ENCODE results near the gene AGR2. TPM values are rescaled to one million over a fixed set of nuclear protein-coding genes. Genes with fewer than 3 reads are reported as not detected.

The AGR2 gene
- total RNA-seq, 1 experiment from 2014 or later = not detected

DNA sequence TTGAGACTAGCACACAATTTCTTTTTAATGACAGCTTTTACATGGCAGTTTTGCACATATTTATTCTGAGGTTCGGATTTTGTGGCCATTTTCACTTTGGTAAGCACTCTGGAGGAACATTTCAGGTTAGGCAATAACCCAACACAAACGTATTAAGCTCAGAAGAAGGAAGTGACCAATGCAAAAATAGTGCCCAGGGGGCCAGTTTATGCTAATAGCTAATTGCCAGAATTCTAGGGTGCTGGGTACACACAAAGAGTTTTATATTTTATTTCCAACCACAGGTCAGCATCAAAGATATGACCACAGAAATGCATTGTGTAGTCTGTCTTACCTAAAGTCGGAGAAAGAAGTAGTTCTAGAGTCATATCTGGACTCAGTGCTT lies 8.4 kb upstream of the AGR2 start:
- DNase-seq (ENCODE audit: low read depth) = peak; percentile 14

DNA sequence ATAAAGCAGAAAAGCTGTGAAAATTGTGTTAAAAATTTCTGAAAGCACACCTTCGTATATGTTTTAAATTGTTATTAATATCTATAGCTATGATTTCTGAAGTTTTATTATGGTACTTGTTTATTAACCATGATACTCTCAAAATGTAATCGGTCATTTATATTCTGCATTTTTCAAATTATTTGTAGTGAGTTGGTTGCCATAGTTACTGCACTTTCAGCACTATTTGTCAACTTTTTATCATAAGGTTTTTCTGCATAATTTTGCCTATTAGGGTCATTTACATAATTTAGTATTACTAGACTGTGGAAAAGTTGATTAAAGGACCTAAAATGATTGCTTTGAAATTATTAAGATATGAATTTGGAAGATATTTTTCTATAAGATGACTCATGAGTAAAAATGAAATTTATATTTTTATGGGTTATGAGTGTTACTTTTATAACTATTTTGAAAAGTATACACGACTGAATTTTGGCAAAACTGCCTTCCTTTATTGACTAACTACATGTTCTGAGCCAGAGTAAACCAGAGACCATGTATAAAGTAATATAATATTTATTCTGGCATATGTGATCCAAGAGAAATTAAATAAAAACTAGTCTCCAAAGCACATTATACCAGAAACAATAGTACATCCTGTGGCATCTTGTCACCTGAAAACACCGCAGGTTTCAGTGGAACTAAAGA lies 7.9 kb upstream of the AGR2 start:
- no peak for DNase-seq (ENCODE audit: low read depth)

DNA sequence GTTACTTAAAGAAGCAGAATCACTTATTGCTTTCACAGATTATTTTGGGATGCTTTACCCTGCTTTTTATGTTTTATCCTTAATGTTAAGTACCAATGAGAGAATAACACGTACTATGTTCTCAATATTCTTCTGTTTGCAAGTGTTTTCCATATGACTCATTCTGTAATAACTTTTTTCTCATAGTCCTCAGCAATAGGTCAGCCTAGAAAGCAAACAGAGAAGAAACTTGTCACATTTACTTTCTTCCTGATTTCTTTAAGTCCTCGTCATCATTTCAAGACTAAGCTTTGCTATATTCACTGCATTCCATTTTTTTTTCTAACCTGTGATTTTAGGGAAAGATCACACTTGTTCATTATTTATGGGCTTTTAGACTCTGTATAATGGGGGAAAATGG lies 6.8 kb upstream of the AGR2 start:
- DNase-seq (ENCODE audit: low read depth) = peak; percentile 66

DNA sequence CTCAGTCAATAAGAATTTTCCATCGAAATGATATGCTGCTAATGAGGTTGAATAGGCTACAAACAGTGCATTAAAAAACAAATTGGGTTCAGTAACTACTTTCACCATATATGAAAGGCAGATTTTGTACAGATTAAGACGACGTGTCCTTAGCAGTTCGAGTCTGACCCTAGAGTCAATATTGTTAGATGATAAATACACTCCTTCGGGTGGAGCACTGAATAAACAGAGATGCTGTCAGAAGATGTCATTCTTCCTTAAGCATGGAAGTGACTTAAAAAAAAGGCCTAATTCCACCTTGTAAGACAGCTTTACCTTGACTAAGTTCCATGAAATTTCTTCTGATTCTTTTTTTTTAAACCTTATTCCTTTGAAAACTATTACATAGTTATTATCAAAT lies 5.8 kb upstream of the AGR2 start:
- DNase-seq (ENCODE audit: low read depth) = no peak

DNA sequence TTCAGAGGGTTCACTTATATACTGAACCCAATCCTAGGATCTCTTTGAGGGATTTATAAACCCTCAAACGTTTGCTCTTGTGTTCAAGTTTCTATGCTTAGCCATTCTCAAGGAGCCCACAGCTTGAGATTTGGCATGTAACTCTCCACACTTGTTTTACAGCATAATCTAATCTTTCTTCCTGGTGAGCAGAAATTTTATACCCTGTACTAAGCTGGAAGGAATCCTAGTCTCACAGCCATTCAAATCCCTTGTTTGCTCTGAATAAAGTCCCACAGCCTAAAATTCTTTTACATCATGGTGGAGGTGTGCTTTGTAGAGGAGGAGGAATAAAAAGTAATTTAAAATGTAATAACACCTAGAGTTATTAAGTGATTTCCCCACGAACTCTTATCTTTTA lies 5.3 kb upstream of the AGR2 start:
- no peak for DNase-seq (ENCODE audit: low read depth)

DNA sequence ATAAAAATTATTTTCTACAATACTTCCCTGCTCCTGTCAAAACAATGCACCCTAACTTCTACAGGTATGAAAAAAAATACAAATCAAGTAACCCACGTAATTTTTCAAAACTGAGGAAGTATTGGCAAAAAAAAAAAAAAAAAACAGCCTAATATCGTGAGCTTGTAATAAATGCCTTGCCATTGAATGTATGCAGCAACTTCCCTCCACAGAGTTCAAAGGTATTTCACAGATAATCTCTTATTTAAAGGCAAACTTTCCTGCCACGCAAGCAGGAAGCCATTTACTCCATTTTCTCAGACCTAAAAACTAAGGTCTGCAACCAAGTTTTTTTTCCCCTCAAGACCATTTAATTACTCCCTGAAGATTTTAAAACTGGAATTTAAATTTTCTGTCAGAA lies 642 bp upstream of the AGR2 start:
- DNase-seq (ENCODE audit: low read depth) = no peak

DNA sequence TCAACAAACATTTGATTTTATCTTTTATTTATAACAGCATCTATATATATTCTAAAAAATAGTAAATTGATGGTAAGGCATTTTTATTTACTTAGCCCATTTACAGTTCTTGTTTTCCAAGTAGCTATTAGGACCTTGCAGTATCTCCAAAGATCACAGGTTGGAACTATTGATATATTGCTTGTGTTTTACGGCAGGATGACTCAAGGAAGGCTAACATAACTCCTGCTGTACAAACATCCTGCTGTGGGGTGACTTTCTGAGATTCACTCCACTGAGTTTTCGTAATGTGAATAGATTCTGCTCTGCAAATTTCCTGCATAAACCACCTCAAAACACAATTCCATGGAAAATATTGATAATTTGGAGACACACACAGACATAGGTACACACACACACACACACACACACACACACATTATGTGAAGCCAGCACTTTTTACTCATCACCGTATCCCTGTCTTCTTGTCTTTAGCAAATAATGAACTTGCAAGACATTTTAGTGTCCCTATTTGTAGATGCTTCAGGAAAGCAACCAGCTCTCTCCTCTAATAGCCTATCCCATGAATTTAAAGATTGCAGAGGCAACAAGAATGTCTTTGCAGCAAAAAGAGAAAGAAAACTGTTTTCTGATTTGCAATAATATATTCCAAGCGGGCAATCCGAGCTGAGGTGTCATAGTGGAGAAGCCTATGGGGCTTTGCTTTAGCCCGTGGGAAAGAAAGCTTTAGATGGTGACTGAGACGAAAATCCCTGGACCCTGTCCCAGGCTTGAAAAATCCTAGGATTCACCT lies 722 bp downstream of the AGR2 start:
- DNase-seq (ENCODE audit: low read depth) = no peak

DNA sequence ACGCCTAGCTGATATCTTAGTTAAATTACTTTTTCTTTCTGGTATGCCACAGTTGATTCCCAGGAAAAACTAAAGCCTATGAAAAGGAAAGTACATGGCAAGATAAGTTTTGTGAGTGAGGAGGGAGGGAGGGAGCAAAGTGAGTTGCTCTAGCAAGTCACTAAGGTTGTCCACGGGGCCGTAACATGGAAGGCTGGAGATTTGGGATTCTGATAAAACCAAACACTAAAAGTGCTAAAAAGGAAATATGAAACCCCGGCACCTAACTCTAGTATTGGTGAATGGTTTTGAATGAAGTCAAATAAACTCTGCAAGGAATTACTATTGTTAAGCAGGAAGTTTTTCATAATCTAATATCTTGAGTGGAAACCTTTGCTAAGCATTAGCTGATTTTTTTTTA lies 1.7 kb downstream of the AGR2 start:
- no peak for DNase-seq (ENCODE audit: low read depth)

DNA sequence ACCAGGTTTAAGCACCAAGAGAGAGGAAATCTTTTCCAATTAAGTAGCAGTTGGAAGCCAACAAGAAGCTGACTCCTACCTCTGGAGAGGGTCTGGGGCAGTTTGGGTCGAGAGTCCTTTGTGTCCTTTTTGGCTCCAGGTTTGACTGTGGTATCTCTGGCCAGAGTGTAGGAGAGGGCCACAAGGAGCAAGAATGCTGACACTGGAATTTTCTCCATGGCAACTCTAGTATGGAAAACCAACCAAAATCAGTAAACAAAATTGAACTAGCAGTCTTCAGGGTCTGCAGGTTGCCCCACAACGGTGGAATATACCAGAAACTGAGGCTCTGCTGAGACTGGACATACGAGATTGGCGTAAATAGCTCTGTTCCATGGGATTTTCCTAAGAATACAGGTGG lies 3.2 kb downstream of the AGR2 start:
- DNase-seq (ENCODE audit: low read depth) = no peak

DNA sequence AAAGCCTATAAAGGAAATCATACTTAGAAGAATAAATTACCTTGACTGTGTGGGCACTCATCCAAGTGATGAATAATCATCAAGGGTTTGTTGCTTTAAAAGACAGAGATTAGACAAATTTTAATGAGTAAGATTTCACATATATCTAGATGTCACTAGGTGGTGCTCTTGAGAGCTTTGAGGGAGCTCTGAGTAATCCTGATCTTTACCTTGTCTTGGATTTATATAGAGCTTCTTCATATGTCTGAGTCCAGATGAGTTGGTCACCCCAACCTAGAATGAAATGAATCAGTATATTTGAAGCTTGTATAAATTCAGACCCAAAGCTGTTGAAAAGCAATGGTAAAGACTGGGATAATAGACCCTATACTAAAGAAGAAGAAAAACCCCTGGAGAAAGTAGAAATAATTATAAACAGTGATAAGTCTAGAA lies 3.7 kb downstream of the AGR2 start:
- peak; percentile 77 for DNase-seq (ENCODE audit: low read depth)

DNA sequence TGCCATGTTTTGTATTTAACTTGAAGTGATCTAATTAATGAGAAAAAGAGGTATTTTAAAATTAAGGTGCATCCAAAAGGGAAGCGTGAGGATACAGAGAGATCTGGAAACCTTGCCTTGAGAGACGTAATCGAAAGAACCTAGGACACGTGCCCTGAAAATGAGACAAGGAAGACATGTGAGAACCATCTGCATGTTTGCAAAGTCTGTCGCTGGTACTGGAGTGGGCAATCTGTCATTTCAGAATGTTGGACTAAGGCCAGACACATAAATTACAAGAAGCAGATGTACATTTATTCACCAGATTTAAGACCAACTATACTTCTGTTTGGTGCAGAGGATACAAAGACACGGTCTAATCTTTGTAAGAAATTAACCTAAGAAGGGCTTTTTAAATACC lies 9.2 kb downstream of the AGR2 start:
- no peak for DNase-seq (ENCODE audit: low read depth)

DNA sequence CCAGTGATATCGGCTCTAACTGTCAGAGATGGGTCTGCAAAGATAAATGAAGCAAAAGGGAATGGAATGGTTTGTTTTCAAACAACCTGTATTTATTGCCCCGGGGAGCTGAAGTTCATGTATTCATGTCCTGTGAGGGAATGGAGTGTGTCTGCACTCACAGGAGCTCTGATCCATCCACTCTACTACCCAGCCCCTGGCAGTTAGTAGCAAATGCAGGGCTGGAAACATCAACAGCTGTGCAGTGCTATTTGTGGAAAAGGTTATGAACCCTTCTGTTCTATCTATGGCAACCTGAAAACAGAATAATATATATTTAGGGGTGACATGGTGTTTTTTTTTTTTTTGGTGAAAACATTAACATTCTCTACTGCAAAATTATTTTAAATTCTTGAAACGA lies 9.8 kb downstream of the AGR2 start:
- DNase-seq (ENCODE audit: low read depth) = peak; percentile 34

DNA sequence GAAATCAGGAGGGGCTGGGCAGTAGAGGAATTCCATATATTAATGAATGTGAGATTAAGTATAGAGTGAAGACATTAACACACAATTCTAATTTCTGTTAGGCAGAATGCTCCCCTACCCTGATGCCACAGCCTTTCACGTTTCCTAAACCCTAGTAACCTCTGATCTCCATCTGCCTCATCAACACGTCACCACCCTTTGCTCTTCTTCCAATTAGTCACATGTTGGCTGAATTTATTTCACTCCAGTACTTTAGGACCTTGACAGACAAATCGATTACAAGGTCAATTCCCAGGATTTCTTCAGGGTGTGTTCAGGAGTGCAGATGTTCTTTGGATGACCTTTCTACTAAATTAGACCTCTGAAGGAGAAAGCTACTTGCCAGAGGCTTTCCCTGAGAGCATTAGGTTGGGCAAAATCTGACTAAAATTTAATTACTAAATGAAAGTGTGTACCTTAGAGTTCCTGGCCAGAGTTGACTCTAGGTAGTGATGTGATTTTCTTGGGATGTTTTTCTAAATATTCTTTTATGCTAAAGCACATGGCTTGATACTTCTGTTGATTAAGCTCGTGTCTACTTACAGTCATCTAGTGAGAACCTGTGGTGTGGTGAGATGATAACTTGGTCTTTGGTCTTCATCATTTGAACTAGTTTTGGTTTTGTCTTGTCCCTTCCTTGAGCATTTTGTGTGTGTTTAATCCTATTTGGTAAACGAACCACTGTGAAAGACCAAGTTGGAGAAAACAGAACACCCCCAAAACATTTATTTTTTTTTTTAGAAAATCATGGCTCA lies 12.7 kb downstream of the AGR2 start:
- DNase-seq (ENCODE audit: low read depth) = no peak

DNA sequence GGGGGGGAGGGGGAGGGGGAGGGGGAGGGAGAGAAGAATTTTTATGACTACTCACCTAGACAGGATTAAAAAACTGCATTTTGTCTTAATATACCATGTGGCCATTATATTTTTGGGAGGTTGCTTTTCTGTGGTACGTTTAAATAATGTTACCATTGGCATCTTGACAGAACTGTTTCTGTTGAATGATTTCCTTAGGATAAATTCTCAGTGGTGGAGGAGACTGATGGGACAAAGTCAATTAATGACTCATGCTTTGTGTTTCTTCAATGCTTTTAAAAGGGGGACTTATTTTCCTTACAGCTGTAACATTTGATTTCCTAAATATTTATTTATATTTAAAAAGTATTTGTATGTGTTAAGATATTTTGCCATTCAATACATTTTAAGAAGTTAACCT lies 13.7 kb downstream of the AGR2 start:
- DNase-seq (ENCODE audit: low read depth) = no peak

DNA sequence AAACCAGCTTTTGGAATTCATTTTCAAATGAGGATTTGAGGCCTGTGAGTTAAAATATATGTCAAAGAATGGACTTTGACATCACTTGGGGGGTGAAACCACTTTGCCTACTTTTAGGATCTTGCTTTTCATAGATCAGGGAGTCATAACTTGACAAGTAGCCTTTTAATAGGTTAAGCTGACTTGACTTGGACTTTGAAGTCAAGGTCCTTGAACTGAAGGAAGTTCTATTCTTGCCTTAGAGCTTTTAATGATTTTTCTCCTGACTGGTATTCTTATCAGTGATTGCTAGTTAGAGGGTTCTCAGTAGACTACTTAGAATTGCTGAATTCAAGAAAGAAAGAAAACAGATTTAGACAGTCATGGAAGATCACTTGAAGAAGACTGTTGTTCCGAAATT lies 17.7 kb downstream of the AGR2 start:
- no peak for DNase-seq (ENCODE audit: low read depth)

DNA sequence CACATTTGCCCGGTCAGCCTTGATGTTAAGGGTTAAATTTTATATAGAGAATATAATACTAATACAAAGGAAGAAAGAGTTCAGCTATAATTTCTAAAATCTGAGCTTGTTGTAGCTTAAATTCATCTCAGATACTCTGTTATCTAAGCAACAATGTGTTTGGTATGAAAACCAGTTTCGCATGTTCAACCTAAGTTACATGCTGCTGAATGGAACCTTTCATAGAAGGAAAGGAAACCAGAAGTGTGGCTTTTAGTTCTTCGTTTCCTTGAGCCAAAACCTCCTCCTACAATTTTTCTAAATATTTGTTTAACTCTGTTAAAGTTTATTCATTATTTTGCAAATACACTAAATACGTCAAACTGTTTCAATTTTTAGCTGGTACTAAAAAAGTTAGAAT lies 18.5 kb downstream of the AGR2 start:
- DNase-seq (ENCODE audit: low read depth) = no peak

DNA sequence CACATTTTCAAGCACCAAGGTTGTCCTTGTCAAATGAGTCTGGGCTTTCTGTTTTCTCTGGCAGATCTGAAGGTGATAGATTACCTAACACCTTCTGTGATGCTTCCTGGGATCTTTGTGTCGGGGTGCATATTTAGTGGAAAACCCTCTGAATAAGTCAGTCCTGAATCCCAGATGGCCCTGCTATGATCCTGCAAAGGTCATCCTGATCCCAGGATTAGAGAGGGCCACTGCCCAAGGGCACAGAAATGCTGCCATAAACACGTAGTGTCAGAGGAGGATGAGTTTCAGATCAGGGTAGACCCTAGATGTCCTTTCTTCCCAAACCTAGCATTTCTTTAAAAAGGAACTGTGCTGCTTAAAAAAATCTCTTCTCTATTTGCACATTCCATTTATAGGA lies 19.0 kb downstream of the AGR2 start:
- DNase-seq (ENCODE audit: low read depth) = no peak

DNA sequence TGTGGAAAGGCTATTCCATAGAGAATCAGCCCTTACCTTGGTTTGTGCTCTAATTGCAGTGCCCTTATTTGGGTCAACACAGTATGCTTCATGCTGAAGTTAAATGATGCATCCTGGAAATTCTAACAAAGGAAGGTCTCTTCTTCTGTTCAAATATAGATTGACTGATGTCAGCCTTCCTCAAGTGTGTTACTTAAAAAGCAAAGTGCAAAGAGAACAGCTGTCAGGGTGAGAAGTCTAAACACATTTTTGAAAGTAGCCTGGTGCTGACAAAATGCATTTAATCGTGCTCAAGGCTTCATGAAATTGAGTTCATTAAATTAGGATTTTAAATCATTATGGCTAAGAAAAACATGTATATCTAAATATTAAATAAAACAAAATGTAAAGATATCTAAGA lies 19.5 kb downstream of the AGR2 start:
- no peak for DNase-seq (ENCODE audit: low read depth)

DNA sequence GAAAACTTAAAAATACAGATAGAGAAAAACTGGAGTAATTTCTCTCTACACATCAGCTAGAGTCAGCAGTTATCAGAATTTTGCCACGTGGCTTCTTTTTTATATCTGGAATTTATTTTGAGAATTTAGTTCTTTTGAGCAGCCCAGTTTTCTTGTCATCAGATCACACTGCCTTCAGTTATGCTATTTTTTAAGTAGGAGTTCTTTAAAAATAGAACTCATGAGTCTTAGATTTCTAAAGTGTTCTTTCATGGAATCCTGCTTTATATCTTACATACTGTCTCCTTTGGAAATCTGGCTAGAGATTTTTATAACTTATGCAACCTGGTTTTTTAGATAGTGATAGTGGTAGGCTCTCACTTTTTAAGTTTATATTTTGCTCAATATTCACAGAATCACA lies 24.2 kb downstream of the AGR2 start:
- no peak for DNase-seq (ENCODE audit: low read depth)

DNA sequence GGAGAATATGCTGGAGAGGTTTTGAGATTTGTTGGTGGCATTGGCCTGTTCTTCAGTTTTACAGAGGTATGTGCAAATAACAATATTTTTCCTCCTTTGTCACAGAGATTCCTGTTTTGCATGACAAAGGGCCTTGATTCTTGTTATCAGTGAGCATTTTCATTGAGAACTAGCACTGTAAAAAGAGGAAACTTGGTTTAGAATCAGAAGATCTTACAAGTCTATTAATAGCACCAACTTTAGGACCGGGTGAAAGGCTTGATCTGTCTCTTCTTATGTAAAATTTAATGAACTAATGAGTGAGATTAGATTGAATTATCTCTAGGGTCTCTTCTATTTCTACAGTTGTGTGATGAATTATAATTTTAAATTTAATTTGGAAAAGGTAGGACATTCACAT lies 25.7 kb downstream of the AGR2 start:
- DNase-seq (ENCODE audit: low read depth) = no peak

DNA sequence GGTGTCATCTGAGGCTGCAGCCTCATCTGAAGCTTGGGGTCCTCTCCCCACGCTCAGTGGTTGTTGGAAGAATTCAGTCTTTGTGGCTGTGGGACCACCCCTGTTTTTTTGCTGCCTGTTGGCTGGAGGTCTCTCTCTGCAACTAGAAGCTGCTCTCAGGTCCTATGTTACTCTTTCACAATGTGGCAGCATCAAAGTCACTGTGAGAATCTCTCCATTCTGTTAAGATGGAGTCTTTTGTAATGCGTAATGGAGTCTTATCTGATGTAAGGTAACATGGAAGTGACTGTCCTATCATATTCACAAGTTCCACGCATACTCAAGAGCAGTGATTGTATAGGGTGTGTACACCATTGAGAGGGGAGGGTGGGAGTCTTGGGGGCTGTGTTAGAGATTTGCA lies 26.3 kb downstream of the AGR2 start:
- no peak for DNase-seq (ENCODE audit: low read depth)

DNA sequence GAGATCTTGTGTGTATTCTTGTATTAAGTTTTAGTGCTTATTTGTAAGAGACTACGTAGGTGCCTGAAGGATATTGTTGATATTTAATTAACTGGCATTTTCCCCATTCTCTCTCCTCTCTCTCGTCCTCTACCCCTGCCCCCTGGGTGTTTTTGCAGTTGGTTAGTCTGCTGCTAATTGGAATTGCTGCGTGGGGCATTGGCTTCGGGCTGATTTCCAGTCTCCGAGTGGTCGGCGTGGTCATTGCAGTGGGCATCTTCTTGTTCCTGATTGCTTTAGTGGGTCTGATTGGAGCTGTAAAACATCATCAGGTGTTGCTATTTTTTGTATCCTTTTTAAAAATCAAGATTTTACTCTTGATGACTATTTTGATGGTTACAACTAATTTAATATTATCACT lies 28.7 kb downstream of the AGR2 start:
- DNase-seq (ENCODE audit: low read depth) = no peak

DNA sequence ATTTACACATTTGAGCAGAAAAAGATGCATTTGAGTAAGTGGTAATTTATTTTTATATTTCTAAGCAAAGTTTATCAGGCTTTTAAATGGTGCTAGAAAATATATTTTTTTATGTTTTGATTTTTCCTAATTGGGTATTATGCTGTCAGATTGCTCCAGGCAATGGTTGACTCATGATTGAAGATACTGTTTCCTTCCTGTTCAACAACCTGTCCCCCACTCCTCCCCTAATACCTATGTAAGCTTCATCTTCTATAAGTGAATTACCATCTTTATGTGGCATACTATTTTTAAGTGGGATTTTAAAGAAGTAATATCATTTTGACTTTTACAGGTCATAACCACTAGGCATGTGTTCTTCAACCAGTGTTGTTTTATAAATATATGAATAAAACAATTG lies 29.8 kb downstream of the AGR2 start:
- DNase-seq (ENCODE audit: low read depth) = no peak
